ENCODE measurements around the gene ZNF541.
A peak's percentile ranks its signal among the peaks of the same experiment; 100 is the strongest.
"Not testable (repeated sequence)": the region's sequence is repeated elsewhere in the genome, so short reads cannot be mapped to it uniquely, and the experiment has no call there.

The ZNF541 gene

GRCh38 chr19:47600246-47601179, 27.6 kb upstream of the ZNF541 start:
- DNase-seq (ENCODE audit: insufficient read length, low spot score): peak; percentile 97
- peak; percentile 65 for FAIRE-seq

GRCh38 chr19:47599671-47600245, 26.8 kb upstream of the ZNF541 start:
- FAIRE-seq: peak; percentile 11
- not testable (repeated sequence) for DNase-seq (ENCODE audit: insufficient read length, low spot score)

- FAIRE-seq: no peak
- no peak for DNase-seq (ENCODE audit: insufficient read length, low spot score)
These were observed 25.7 kb upstream of the ZNF541 start for GRCh38 chr19:47598407-47599349.

GRCh38 chr19:47595944-47596343, 23.0 kb upstream of the ZNF541 start:
- DNase-seq (ENCODE audit: insufficient read length, low spot score): no peak

GRCh38 chr19:47593860-47594259, 20.9 kb upstream of the ZNF541 start:
- no peak for FAIRE-seq
- no peak for DNase-seq (ENCODE audit: insufficient read length, low spot score)

More at GRCh38 chr19:47595944-47596343, 23.0 kb upstream of the ZNF541 start:
- no peak for FAIRE-seq

GRCh38 chr19:47589824-47590223, 16.9 kb upstream of the ZNF541 start:
- FAIRE-seq (no peak), DNase-seq (ENCODE audit: insufficient read length, low spot score) (no peak)

GRCh38 chr19:47587295-47587694, 14.3 kb upstream of the ZNF541 start:
- FAIRE-seq (no peak), DNase-seq (ENCODE audit: insufficient read length, low spot score) (no peak)

- DNase-seq (ENCODE audit: insufficient read length, low spot score); FAIRE-seq: not testable (repeated sequence)
These were observed 10.2 kb upstream of the ZNF541 start for GRCh38 chr19:47583161-47583560.

- FAIRE-seq (no peak), DNase-seq (ENCODE audit: insufficient read length, low spot score) (no peak)
These were observed 9.5 kb upstream of the ZNF541 start for GRCh38 chr19:47582320-47582909.

- no peak for FAIRE-seq
These were observed 8.8 kb upstream of the ZNF541 start for GRCh38 chr19:47581605-47582319.

GRCh38 chr19:47580397-47580796, 7.4 kb upstream of the ZNF541 start:
- DNase-seq (ENCODE audit: insufficient read length, low spot score) (no peak), FAIRE-seq (no peak)

More at GRCh38 chr19:47581605-47582319, 8.8 kb upstream of the ZNF541 start:
- DNase-seq (ENCODE audit: insufficient read length, low spot score): no peak

- DNase-seq (ENCODE audit: insufficient read length, low spot score) (no peak), FAIRE-seq (no peak)
These were observed 313 bp downstream of the ZNF541 start for GRCh38 chr19:47572635-47573034.

GRCh38 chr19:47569331-47569730, 3.6 kb downstream of the ZNF541 start:
- DNase-seq (ENCODE audit: insufficient read length, low spot score) (no peak), FAIRE-seq (no peak)

GRCh38 chr19:47564081-47564480, 8.9 kb downstream of the ZNF541 start:
- DNase-seq (ENCODE audit: insufficient read length, low spot score): no peak
- no peak for FAIRE-seq

- FAIRE-seq (peak; percentile 8), DNase-seq (ENCODE audit: insufficient read length, low spot score) (no peak)
These were observed 11.4 kb downstream of the ZNF541 start for GRCh38 chr19:47561440-47562057.

- DNase-seq (ENCODE audit: insufficient read length, low spot score): no peak
- no peak for FAIRE-seq
These were observed 11.9 kb downstream of the ZNF541 start for GRCh38 chr19:47560999-47561398.

GRCh38 chr19:47550129-47550528, 22.8 kb downstream of the ZNF541 start:
- FAIRE-seq (no peak), DNase-seq (ENCODE audit: insufficient read length, low spot score) (no peak)

GRCh38 chr19:47549261-47549862, 23.6 kb downstream of the ZNF541 start:
- FAIRE-seq: no peak
- DNase-seq (ENCODE audit: insufficient read length, low spot score): no peak

GRCh38 chr19:47547199-47547598, 25.7 kb downstream of the ZNF541 start:
- no peak for FAIRE-seq
- no peak for DNase-seq (ENCODE audit: insufficient read length, low spot score)
